NT2/D1 (cell line): Measurements from ENCODE around the gene PLAC1.

ENCODE experiments used
- DNase-seq: peaks from one replicate; pipeline ENCODE4 v3.0.0-alpha.2; 2011; ENCODE audit warnings: low read depth, low spot score
- H3K27me3 ChIP-seq: 2 replicates; pipeline ENCODE4 v1.6.0; 2011; ENCODE audit warnings: mild to moderate bottlenecking; ENCODE audit not compliant: insufficient read length, insufficient read depth
- H3K36me3 ChIP-seq: 2 replicates; pipeline ENCODE4 v1.6.1; 2011; ENCODE audit warnings: mild to moderate bottlenecking, low read length, mixed read lengths; ENCODE audit not compliant: insufficient read depth, insufficient read length
- H3K4me1 ChIP-seq: 2 replicates; pipeline ENCODE4 v1.5.1; 2011; ENCODE audit not compliant: insufficient read depth, insufficient read length
- H3K4me3 ChIP-seq: 2 replicates; pipeline ENCODE4 v1.5.1; 2011; ENCODE audit warnings: low read depth; ENCODE audit not compliant: insufficient read length
- H3K9ac ChIP-seq: 2 replicates; pipeline ENCODE4 v1.6.0; 2011; ENCODE audit warnings: low read depth; ENCODE audit not compliant: insufficient read length
- H3K9me3 ChIP-seq: 2 replicates; pipeline ENCODE4 v1.5.1; 2011; ENCODE audit warnings: mild to moderate bottlenecking, low read length; ENCODE audit not compliant: insufficient read depth
- SUZ12 ChIP-seq: IDR thresholded peaks from 2 replicates; pipeline ENCODE4 v1.6.1; 2011; ENCODE audit not compliant: insufficient read length, insufficient read depth; ENCODE audit errors: extremely low read depth
- YY1 ChIP-seq: IDR thresholded peaks from 2 replicates; pipeline ENCODE4 v1.6.1; 2011; ENCODE audit not compliant: insufficient read length, insufficient read depth
- ZNF274 ChIP-seq: IDR thresholded peaks from 2 replicates; pipeline ENCODE4 v1.6.1; 2011; ENCODE audit warnings: mild to moderate bottlenecking, low read depth, low read length

The PLAC1 gene

DNA sequence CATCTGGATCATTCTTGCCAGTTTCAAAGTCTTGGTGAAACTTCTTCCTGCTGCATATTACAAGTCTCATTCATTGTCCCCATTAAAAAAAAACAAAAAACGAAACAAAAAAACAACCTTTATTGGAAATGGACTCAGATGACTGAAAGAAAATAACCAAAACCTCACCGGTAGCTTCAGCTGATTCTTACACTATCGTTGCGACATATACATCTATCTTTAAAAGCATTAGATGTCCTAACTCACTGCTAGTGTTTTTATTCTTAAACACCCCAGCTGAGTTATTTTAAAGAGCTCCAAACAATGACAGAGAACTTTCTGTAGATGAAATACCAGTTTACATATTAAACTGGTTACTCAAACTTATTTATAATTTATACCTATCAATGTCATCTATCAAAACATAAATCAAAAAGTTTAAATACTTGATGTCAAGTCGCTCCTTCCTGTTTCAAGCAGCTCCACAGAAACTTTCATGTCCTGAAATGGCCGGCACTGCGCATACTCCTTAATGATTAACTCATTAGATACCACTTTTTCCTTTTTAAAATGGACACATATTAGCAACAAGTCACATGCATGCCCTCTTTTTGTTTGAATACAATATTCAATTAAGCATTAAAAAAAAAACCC lies 111.1 kb downstream of the PLAC1 start:
- no peaks in the 10 kb centered on the region for H3K9me3 ChIP-seq
- DNase-seq = no peak
- TF ChIP-seq ZNF274 (no peak), SUZ12 (no peak), YY1 (no peak)
- no peaks in the 10 kb centered on the region for H3K4me1 ChIP-seq
- no peaks in the 10 kb centered on the region for H3K36me3 ChIP-seq
- no peak overlapping the region for H3K9ac ChIP-seq
- H3K4me3 ChIP-seq = no peak overlapping the region
- peaks cover 11% of the 10 kb centered on the region for H3K27me3 ChIP-seq

GRCh38 chrX:134546187-134546586 lies 112.1 kb downstream of the PLAC1 start:
- no peak for DNase-seq
- TF ChIP-seq ZNF274 (no peak), YY1 (no peak), SUZ12 (no peak)
- Histone ChIP-seq H3K9ac (no peak overlapping the region), H3K4me1 (no peaks in the 10 kb centered on the region), H3K27me3 (peaks cover 6% of the 10 kb centered on the region), H3K36me3 (no peaks in the 10 kb centered on the region), H3K4me3 (no peak overlapping the region), H3K9me3 (no peaks in the 10 kb centered on the region)

DNA sequence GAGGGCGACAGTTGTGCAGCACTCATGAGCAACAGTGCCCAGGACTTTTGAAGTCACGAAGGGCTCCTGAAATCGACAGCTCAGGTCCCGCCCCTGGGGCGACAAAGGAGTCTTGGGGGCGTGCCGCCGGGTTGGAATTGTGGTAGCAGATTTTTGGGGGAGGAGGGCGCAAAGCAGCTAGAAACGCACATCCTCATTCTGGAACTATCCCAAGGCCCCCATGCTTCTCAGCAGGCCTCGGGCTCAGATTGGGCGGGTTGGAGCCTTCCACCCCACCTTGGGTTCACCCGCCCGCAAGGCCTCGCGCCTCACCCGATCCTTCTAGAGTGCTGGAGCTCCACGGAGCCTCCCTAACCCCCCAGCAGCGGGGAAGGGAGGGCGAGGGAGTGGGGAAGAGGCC lies 112.8 kb downstream of the PLAC1 start:
- Histone ChIP-seq H3K4me1 (no peaks in the 10 kb centered on the region), H3K27me3 (peaks cover 5% of the 10 kb centered on the region), H3K36me3 (no peaks in the 10 kb centered on the region), H3K9ac (no peak overlapping the region), H3K4me3 (no peak overlapping the region), H3K9me3 (no peaks in the 10 kb centered on the region)
- DNase-seq = no peak
- TF ChIP-seq SUZ12 (no peak), ZNF274 (no peak), YY1 (no peak)

DNA sequence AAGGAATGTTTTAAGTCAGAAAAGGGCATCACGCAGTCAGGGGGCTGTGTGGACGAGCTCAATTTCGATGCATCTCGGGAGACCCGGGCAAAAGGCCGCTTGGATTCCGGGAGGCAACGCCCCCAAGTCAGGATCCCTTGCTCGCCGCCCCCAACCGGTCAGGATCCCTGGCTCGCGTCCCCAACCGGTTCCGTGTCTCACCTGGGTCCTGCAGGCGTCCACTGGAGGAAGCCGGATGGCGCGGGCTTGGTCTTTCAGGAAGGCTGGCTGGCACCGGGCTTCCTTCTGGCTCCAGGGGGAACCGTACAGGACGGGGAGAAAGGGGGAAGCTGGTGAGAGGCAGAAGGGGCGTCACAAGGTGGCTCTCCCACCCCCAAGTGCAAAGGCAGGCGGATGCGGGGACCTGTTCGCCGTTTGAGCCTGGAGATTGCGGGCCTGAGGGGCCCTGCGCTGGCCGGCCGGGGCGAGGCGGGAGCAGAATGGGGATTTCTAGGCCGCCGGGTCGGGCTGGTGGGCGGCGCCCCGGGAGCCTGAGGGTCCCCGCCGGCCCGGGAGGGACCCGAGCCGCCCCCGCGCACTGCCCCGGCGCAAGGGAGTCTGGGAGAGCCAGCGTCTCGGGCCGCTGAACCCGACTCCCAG lies 113.6 kb downstream of the PLAC1 start:
- Histone ChIP-seq H3K9me3 (no peaks in the 10 kb centered on the region), H3K27me3 (no peaks in the 10 kb centered on the region), H3K4me1 (no peaks in the 10 kb centered on the region), H3K4me3 (peak overlapping the region; percentile 30), H3K36me3 (no peaks in the 10 kb centered on the region), H3K9ac (peak overlapping the region; percentile 64)
- TF ChIP-seq ZNF274 (no peak), SUZ12 (no peak), YY1 (no peak)
- no peak for DNase-seq

- no peaks in the 10 kb centered on the region for H3K27me3 ChIP-seq
- H3K9ac ChIP-seq = peak overlapping the region; percentile 64
- DNase-seq = no peak
- TF ChIP-seq YY1 (no peak), ZNF274 (no peak), SUZ12 (no peak)
- H3K4me3 ChIP-seq = peak overlapping the region; percentile 30
- no peaks in the 10 kb centered on the region for H3K9me3 ChIP-seq
- H3K36me3 ChIP-seq = no peaks in the 10 kb centered on the region
- H3K4me1 ChIP-seq = no peaks in the 10 kb centered on the region
Measured at GRCh38 chrX:134544135-134544512, 114.1 kb downstream of the PLAC1 start.

- Histone ChIP-seq H3K9ac (no peak overlapping the region), H3K36me3 (no peaks in the 10 kb centered on the region), H3K4me1 (no peaks in the 10 kb centered on the region), H3K27me3 (no peaks in the 10 kb centered on the region), H3K9me3 (no peaks in the 10 kb centered on the region), H3K4me3 (no peak overlapping the region)
- no peak for DNase-seq
- TF ChIP-seq YY1 (no peak), ZNF274 (no peak), SUZ12 (no peak)
Measured at GRCh38 chrX:134543288-134543687, 115.0 kb downstream of the PLAC1 start.

GRCh38 chrX:134542485-134542884 lies 115.8 kb downstream of the PLAC1 start:
- no peak overlapping the region for H3K9ac ChIP-seq
- no peak for DNase-seq
- no peak overlapping the region for H3K4me3 ChIP-seq
- H3K27me3 ChIP-seq = no peaks in the 10 kb centered on the region
- TF ChIP-seq ZNF274 = no peak
- no peak for TF ChIP-seq SUZ12
- TF ChIP-seq YY1 = no peak
- H3K36me3 ChIP-seq = no peaks in the 10 kb centered on the region
- H3K4me1 ChIP-seq = no peaks in the 10 kb centered on the region
- no peaks in the 10 kb centered on the region for H3K9me3 ChIP-seq
